Uterus (tissue), 2 donors: ENCODE data around the gene TMEM98.

Source experiments
- CTCF ChIP-seq, 4 experiments: fragments of 200-600 bp in 2 of 4; fragments of 450-650 bp in 2 of 4; sonication (generic) in 2 of 4; IDR thresholded peaks; one replicate each; pipeline ENCODE4 v1.5.1; 2016 to 2019; ENCODE audit warnings: antibody characterized with exemption in 4 of 4, mild to moderate bottlenecking in 2 of 4, moderate library complexity in 1 of 4
- POLR2A ChIP-seq, 2 donors: fragments of 450-650 bp; IDR thresholded peaks; one replicate each; pipeline ENCODE4 v1.6.1; 2016; ENCODE audit warnings: antibody characterized with exemption in 2 of 2, mild to moderate bottlenecking in 1 of 2, moderate library complexity in 1 of 2

DNA sequence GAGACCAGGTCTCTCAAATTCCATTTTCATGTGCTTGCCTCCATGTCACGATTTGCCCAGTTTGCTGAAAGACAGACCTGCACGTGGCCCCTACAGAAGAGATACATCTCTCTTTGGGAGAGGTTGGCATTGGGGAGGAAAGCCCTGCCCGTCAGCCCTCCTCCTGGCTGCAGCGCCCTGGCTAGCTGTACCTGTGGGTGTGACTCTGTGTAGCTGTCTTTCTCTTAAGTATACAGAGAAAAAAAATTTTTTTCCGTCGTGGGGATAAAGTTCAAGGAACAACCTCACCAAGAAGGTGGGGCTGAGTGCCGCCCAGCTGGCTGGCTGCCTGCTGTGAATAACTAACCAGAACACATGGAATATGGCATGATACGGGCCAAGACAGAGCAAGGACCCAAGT lies 26.5 kb downstream of the TMEM98 start:
- TF ChIP-seq CTCF (IDR thresholded peaks at IDR 0.05) (no peak), POLR2A (IDR thresholded peaks at IDR 0.05) (no peak)
